ENCODE data around the gene IP6K1.
"Not testable (repeated sequence)": the region's sequence is repeated elsewhere in the genome, so short reads cannot be mapped to it uniquely, and the experiment has no call there.

Gene IP6K1

DNA sequence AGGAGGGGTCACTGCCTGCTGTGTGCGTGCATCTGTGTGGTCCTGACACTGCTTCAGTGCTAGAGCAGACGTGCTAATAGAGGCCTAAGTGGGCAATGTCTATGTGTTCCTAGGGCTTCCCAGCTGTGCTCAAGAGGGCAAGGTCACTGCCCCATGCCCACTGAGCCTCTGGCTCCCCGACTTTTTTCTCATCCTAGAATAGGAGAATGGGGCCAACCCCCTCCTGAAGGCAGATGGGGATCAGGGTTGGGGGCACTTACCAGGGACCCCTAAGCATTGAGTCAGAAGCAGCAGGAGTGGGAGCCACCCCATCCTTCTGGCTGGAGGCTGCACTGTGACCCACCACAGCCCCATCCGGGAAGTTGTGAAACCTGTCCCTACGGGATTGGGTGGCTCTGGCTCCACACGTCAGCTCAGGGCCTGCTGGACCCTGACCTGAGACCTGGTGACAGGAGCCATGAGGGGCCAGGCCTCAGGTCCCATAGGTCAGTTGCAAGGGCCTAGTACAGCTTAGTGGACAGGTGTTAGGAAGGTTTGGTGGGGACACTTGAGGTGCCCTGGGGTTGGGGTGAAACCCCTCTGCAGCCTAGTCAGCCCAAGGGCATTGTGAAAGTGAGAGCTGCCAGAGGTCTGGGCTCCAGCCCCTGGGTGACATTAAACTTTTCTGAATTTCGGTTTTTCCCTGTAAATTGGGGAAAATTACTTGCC, 97.8 kb downstream of the IP6K1 start:
- not testable (repeated sequence) for DNase-seq (ENCODE audit: low spot score)

DNA sequence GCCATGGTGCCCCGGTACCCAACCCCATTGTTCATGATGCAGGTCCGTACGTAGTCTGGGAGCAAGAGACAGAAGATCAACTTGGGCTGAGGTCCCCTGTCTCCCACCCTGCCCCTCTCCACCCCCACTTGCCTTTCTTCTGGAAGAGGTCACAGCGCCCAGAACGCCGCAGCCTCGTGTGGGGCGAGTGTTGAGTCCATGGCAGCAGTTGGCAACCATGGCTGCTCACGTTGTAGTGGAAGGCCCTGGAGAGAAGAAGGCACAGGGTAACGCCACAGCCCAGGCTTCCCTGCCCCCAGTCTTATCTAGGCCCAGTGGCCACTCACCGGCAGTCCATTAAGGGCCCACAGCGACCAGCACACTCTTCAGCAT, 98.9 kb downstream of the IP6K1 start:
- DNase-seq (ENCODE audit: low spot score), result not testable (repeated sequence)

DNA sequence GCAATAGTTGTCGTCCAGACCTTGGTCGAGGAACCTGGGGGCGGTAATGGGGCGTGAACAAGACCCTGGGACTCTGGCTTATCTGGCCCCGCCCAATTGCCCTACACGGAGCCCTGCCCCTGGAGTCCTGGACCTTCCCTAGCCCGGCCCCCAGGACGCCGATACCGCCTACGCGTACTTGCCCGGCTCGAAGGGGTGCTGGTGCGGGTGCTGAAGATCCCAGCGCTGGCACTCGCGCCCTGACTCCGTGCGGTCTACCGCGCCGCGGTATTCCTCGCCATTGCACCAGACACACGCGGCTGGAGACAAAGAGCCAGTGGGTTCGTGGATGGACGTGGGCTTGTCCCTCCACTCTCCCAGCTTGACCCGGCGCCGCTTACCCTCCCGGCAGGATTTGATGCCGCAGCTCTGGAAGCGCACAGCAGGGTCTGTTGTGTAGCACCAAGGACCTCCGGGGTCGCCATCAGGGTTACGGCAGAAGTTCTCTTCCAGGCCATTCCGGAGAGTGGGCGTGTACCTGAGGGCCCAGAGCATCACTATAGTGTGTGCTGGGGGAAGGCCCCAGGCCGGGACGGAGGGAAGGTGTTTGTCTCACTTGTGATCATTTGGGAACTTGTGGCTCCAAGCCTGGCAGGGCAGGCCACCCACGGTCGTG, 99.4 kb downstream of the IP6K1 start:
- DNase-seq (ENCODE audit: low spot score), result peak; percentile 17

DNA sequence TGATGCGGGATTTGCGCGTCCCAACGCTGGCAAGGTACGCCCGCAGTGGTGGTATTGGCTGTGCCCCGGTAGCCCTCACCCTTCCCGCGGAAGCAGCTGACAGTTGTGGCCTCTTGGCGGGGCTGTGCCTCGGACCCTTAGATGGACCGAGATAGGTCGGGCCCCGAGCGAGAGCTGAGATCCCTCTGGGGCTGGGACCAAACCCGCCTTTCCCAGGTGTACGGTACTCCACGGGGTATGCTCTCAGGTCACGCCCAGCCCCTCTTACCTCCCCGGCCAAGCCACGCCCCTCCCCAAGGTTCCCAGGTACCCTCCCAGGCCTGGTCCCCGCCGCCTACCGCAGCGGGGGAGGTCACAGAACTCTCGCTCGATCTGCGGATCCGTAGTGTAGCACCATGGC, 100.0 kb downstream of the IP6K1 start:
- DNase-seq (ENCODE audit: low spot score), result not testable (repeated sequence)

DNA sequence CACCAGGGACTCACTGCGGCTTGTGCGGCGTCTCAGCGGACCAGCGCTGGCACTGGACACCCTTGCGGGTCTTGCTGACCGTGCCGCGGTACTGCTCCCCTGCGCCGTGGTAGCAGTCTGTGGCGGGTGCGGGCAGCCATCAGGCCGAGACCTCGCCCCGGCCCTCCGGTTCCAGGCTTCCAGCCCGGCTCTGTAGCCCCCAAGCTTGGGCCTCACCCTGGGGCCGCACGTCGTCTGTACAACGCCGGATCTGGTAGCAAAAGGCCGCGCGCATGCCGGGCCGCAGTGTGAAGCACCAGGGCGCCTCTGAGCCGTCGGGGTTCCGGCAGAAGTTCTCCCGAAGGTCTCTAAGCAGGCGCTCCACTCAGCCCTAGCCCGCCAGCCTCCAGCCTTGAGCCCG, 100.5 kb downstream of the IP6K1 start:
- DNase-seq (ENCODE audit: low spot score), result not testable (repeated sequence)

- DNase-seq (ENCODE audit: low spot score), result not testable (repeated sequence)
Measured at GRCh38 chr3:49685103-49685502, 101.2 kb downstream of the IP6K1 start.

- DNase-seq (ENCODE audit: low spot score), result not testable (repeated sequence)
Measured at GRCh38 chr3:49684453-49684852, 101.9 kb downstream of the IP6K1 start.

GRCh38 chr3:49683162-49683561, 103.2 kb downstream of the IP6K1 start:
- no peak for DNase-seq (ENCODE audit: low spot score)

GRCh38 chr3:49681543-49681942, 104.8 kb downstream of the IP6K1 start:
- no peak for DNase-seq (ENCODE audit: low spot score)

DNA sequence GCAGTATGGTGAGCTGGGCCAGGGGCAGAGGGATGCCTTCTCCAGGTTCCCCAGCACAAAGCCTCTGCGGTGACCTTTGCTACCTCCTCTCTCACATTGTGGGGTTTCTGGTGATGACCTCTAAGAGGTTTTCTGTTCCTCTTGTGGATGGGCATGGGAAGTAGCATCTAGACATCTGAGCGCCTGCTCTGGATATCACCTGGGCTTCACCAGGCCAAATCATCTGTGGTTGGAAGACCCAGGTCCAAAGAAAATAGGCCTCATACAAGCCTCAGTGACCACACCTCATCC, 105.2 kb downstream of the IP6K1 start:
- no peak for DNase-seq (ENCODE audit: low spot score)

- no peak for DNase-seq (ENCODE audit: low spot score)
Measured at GRCh38 chr3:49680493-49681231, 105.7 kb downstream of the IP6K1 start.

DNA sequence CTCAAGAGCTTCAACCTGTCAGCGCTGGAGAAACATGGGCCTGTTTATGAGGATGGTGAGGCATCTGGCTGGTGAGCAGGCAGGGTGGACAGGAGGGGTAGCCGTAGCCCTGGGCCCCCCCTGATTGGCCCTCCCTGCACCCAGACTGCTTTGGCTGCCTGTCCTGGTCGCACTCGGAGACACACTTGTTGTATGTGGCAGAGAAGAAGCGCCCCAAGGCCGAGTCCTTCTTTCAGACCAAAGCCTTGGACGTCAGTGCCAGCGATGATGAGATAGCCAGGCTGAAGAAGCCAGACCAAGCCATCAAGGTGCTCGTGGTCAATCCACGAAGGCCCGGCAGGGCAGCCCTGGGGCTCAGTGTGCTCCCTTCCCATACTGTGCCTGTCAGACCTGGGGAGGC, 110.4 kb downstream of the IP6K1 start:
- no peak for DNase-seq (ENCODE audit: low spot score)

- DNase-seq (ENCODE audit: low spot score), result no peak
Measured at GRCh38 chr3:49674497-49674983, 111.8 kb downstream of the IP6K1 start.
